Measurements from ENCODE around the gene HPDL. TPM values are rescaled to one million over a fixed set of nuclear protein-coding genes. Genes with fewer than 3 reads are reported as not detected.

The HPDL gene
- total and polyA plus RNA-seq, 2 of the 8 experiments (the other 6 are each of a cell fraction or from before 2014, with no cell fraction given): 58.5 to 62.7 TPM

DNA sequence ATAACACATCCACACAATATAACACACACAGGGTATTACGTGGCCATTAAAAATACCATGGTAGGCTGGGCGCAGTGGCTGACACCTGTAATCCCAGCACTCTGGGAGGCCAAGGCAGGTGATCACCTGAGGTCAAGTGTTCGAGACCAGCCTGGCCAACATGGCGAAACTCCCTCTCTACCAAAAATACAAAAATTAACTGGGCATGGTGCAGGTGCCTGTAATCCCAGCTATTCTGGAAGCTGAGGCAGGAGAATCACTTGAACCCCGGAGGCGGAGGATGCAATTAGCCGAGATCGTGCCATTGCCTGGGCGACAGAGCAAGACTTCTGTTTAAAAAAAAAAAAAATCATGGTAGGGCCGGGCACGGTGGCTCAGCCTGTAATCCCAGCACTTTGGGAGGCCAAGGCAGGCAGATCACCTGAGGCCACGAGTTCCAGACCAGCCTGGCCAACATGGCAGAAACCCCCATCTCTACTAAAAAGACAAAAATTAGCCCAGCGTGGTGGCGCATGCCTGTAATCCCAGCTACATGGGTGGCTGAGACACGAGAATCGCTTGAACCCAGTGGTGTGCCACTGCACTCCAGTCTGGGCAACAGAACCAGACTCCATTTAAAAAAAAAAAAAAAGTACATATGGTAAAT, 24.1 kb upstream of the HPDL start (continued):
- no peak for TF ChIP-seq TEAD4 (IDR thresholded peaks at IDR 0.05; ENCODE audit: low read depth, low read length)
- TF ChIP-seq, protein P1, sequence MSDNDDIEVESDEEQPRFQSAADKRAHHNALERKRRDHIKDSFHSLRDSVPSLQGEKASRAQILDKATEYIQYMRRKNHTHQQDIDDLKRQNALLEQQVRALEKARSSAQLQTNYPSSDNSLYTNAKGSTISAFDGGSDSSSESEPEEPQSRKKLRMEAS (IDR thresholded peaks at IDR 0.05): no peak
- TF ChIP-seq, protein P2, sequence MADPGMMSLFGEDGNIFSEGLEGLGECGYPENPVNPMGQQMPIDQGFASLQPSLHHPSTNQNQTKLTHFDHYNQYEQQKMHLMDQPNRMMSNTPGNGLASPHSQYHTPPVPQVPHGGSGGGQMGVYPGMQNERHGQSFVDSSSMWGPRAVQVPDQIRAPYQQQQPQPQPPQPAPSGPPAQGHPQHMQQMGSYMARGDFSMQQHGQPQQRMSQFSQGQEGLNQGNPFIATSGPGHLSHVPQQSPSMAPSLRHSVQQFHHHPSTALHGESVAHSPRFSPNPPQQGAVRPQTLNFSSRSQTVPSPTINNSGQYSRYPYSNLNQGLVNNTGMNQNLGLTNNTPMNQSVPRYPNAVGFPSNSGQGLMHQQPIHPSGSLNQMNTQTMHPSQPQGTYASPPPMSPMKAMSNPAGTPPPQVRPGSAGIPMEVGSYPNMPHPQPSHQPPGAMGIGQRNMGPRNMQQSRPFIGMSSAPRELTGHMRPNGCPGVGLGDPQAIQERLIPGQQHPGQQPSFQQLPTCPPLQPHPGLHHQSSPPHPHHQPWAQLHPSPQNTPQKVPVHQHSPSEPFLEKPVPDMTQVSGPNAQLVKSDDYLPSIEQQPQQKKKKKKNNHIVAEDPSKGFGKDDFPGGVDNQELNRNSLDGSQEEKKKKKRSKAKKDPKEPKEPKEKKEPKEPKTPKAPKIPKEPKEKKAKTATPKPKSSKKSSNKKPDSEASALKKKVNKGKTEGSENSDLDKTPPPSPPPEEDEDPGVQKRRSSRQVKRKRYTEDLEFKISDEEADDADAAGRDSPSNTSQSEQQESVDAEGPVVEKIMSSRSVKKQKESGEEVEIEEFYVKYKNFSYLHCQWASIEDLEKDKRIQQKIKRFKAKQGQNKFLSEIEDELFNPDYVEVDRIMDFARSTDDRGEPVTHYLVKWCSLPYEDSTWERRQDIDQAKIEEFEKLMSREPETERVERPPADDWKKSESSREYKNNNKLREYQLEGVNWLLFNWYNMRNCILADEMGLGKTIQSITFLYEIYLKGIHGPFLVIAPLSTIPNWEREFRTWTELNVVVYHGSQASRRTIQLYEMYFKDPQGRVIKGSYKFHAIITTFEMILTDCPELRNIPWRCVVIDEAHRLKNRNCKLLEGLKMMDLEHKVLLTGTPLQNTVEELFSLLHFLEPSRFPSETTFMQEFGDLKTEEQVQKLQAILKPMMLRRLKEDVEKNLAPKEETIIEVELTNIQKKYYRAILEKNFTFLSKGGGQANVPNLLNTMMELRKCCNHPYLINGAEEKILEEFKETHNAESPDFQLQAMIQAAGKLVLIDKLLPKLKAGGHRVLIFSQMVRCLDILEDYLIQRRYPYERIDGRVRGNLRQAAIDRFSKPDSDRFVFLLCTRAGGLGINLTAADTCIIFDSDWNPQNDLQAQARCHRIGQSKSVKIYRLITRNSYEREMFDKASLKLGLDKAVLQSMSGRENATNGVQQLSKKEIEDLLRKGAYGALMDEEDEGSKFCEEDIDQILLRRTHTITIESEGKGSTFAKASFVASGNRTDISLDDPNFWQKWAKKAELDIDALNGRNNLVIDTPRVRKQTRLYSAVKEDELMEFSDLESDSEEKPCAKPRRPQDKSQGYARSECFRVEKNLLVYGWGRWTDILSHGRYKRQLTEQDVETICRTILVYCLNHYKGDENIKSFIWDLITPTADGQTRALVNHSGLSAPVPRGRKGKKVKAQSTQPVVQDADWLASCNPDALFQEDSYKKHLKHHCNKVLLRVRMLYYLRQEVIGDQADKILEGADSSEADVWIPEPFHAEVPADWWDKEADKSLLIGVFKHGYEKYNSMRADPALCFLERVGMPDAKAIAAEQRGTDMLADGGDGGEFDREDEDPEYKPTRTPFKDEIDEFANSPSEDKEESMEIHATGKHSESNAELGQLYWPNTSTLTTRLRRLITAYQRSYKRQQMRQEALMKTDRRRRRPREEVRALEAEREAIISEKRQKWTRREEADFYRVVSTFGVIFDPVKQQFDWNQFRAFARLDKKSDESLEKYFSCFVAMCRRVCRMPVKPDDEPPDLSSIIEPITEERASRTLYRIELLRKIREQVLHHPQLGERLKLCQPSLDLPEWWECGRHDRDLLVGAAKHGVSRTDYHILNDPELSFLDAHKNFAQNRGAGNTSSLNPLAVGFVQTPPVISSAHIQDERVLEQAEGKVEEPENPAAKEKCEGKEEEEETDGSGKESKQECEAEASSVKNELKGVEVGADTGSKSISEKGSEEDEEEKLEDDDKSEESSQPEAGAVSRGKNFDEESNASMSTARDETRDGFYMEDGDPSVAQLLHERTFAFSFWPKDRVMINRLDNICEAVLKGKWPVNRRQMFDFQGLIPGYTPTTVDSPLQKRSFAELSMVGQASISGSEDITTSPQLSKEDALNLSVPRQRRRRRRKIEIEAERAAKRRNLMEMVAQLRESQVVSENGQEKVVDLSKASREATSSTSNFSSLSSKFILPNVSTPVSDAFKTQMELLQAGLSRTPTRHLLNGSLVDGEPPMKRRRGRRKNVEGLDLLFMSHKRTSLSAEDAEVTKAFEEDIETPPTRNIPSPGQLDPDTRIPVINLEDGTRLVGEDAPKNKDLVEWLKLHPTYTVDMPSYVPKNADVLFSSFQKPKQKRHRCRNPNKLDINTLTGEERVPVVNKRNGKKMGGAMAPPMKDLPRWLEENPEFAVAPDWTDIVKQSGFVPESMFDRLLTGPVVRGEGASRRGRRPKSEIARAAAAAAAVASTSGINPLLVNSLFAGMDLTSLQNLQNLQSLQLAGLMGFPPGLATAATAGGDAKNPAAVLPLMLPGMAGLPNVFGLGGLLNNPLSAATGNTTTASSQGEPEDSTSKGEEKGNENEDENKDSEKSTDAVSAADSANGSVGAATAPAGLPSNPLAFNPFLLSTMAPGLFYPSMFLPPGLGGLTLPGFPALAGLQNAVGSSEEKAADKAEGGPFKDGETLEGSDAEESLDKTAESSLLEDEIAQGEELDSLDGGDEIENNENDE (IDR thresholded peaks at IDR 0.05; ENCODE audit: insufficient replicate concordance, low read length): no peak
- no peak for TF ChIP-seq NRF1 (IDR thresholded peaks at IDR 0.05; ENCODE audit: low read depth, low read length)
- TF ChIP-seq, protein P3, sequence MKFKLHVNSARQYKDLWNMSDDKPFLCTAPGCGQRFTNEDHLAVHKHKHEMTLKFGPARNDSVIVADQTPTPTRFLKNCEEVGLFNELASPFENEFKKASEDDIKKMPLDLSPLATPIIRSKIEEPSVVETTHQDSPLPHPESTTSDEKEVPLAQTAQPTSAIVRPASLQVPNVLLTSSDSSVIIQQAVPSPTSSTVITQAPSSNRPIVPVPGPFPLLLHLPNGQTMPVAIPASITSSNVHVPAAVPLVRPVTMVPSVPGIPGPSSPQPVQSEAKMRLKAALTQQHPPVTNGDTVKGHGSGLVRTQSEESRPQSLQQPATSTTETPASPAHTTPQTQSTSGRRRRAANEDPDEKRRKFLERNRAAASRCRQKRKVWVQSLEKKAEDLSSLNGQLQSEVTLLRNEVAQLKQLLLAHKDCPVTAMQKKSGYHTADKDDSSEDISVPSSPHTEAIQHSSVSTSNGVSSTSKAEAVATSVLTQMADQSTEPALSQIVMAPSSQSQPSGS (IDR thresholded peaks at IDR 0.05; ENCODE audit: low read length): no peak
- TF ChIP-seq ZNF274 (IDR thresholded peaks at IDR 0.05; ENCODE audit: borderline replicate concordance, extremely low read depth, low read length): no peak
- TF ChIP-seq GTF2F1 (IDR thresholded peaks at IDR 0.05; ENCODE audit: borderline replicate concordance, low read depth, low read length): no peak
- TF ChIP-seq TAF7 (optimal IDR thresholded peaks at IDR 0.05; ENCODE audit: borderline replicate concordance, low read depth, low read length): no peak

Measured in H1 (cell line).